ENCODE results near the gene CLEC6A.

GRCh38 chr12:8507596-8507995 lies 51.8 kb downstream of the CLEC6A start:
- TF ChIP-seq POLR2A (IDR thresholded peaks at IDR 0.05; ENCODE audit: low read depth) (no peak), CTCF (IDR thresholded peaks at IDR 0.05) (no peak), EP300 (IDR thresholded peaks at IDR 0.05) (no peak)

Data from esophagus muscularis mucosa (tissue), 4 donors.